Endothelial cell of umbilical vein (primary cell): ENCODE results near the gene MRPS5. TPM values are rescaled to one million over a fixed set of nuclear protein-coding genes. Genes with fewer than 3 reads are reported as not detected.

ENCODE experiments used
- BruUV-seq: library from RNA; stranded (reverse); fragments of 400-500 nt; replicated peaks from 2 replicates; lab custom pipeline; 2021; lab: Mats Ljungman, UMichigan
- CTCF ChIA-PET: fragments of 300-600, 350-600 bp; sonication (Branson Sonifier 250); formaldehyde crosslinking; loops from one replicate; lab custom pipeline; 2021; ENCODE audit warnings: antibody characterized with exemption, inconsistent platforms; lab: Charles Lee
- POLR2A ChIA-PET: fragments of 300-600, 350-600 bp; sonication (Branson Sonifier 250); formaldehyde crosslinking; loops from one replicate; lab custom pipeline; 2021; ENCODE audit warnings: antibody characterized with exemption, inconsistent platforms; lab: Charles Lee
- DNase-seq: peaks from one replicate; pipeline ENCODE4 v3.0.0-alpha.2; 2011; ENCODE audit warnings: low read depth, low spot score
- FAIRE-seq: peaks from 2 replicates; lab custom pipeline; 2011; peaks lifted over from hg19 to GRCh38; lab: Jason Lieb, UNC
- H2AFZ ChIP-seq: 2 replicates; pipeline ENCODE4 v1.6.0; 2012; ENCODE audit warnings: low read depth, low read length, control low read depth, inconsistent platforms
- H3K27ac ChIP-seq: 2 replicates; pipeline ENCODE4 v1.5.1; 2011; ENCODE audit warnings: low read depth, mild to moderate bottlenecking, control low read depth, low read length, moderate library complexity; ENCODE audit not compliant: insufficient read depth
- H3K27me3 ChIP-seq, 2 experiments: 2 replicates each; pipeline versions ENCODE4 v1.6.0 to v1.6.1; 2011; ENCODE audit warnings: low read length in 2 of 2, mixed read lengths in 1 of 2; ENCODE audit not compliant: control insufficient read depth in 2 of 2, insufficient read depth in 2 of 2
- H3K36me3 ChIP-seq, 2 experiments: 2 replicates in 1 of 2; 3 replicates in 1 of 2; pipeline ENCODE4 v1.5.1; 2011; ENCODE audit warnings: low read length in 2 of 2, mild to moderate bottlenecking in 1 of 2, moderate library complexity in 1 of 2; ENCODE audit not compliant: control insufficient read depth in 2 of 2, insufficient read depth in 2 of 2; ENCODE audit errors: extremely low read depth in 1 of 2
- H3K4me1 ChIP-seq: 3 replicates; pipeline ENCODE4 v1.5.1; 2011; ENCODE audit warnings: mild to moderate bottlenecking, low read length; ENCODE audit not compliant: control insufficient read depth, insufficient read depth; ENCODE audit errors: extremely low read depth
- H3K4me2 ChIP-seq: 2 replicates; pipeline ENCODE4 v1.6.1; 2011; ENCODE audit warnings: low read length, control low read depth, mixed read lengths; ENCODE audit not compliant: insufficient read depth
- H3K4me3 ChIP-seq, 3 experiments: fragments of 200-600 bp in 1 of 3; sonication (generic), shearing (Covaris generic) in 1 of 3; replicated peaks in 1 of 3; 2 replicates each; pipeline ENCODE4 v1.5.1; 2011 to 2016; ENCODE audit warnings: control low read depth in 3 of 3, low read length in 3 of 3, mild to moderate bottlenecking in 2 of 3, inconsistent platforms in 1 of 3, low read depth in 1 of 3, moderate library complexity in 1 of 3; ENCODE audit not compliant: insufficient read depth in 1 of 3
- H3K79me2 ChIP-seq: 2 replicates; pipeline ENCODE4 v1.6.0; 2012; ENCODE audit warnings: low read length, inconsistent platforms; ENCODE audit not compliant: control insufficient read depth, insufficient read depth
- H3K9ac ChIP-seq: replicated peaks from 2 replicates; pipeline ENCODE3; 2011; ENCODE audit warnings: low read length, control low read depth; ENCODE audit not compliant: insufficient read depth; ENCODE audit errors: extremely low read depth
- H3K9me1 ChIP-seq: replicated peaks from 3 replicates; pipeline ENCODE4 v1.6.0; 2011; ENCODE audit warnings: mild to moderate bottlenecking, low read length; ENCODE audit not compliant: control insufficient read depth, insufficient read depth; ENCODE audit errors: extremely low read depth
- H3K9me3 ChIP-seq: replicated peaks from 2 replicates; pipeline ENCODE4 v1.5.1; 2012; ENCODE audit warnings: low read length, inconsistent platforms; ENCODE audit not compliant: control insufficient read depth, insufficient read depth
- H4K20me1 ChIP-seq: replicated peaks from 2 replicates; pipeline ENCODE3; 2011; ENCODE audit warnings: mild to moderate bottlenecking, low read length; ENCODE audit not compliant: control insufficient read depth, insufficient read depth; ENCODE audit errors: extremely low read depth
- EZH2 ChIP-seq: IDR thresholded peaks from 2 replicates; pipeline ENCODE4 v1.6.1; 2012; ENCODE audit warnings: borderline replicate concordance, low read depth, mild to moderate bottlenecking, moderate library complexity, low read length, inconsistent platforms; ENCODE audit not compliant: severe bottlenecking
- FOS ChIP-seq: IDR thresholded peaks from 2 replicates; pipeline ENCODE4 v1.6.1; 2011; ENCODE audit warnings: mild to moderate bottlenecking, low read length, moderate library complexity, borderline replicate concordance; ENCODE audit not compliant: insufficient read depth
- GATA2 ChIP-seq: IDR thresholded peaks from 2 replicates; pipeline ENCODE4 v1.7.0; 2011; ENCODE audit warnings: low read depth, mild to moderate bottlenecking, moderate library complexity, mixed read lengths, low read length; ENCODE audit not compliant: insufficient read length, insufficient read depth
- JUN ChIP-seq: IDR thresholded peaks from 2 replicates; pipeline ENCODE4 v1.6.1; 2011; ENCODE audit warnings: borderline replicate concordance, low read depth; ENCODE audit not compliant: insufficient read length, insufficient read depth
- MYC ChIP-seq: IDR thresholded peaks from one replicate; pipeline ENCODE4 v1.6.1; 2011; ENCODE audit warnings: mild to moderate bottlenecking, low read depth, low read length
- POLR2A ChIP-seq: IDR thresholded peaks from 2 replicates; pipeline ENCODE4 v1.6.1; 2012; ENCODE audit warnings: low read depth, mild to moderate bottlenecking, control low read depth, low read length
- POLR2AphosphoS5 ChIP-seq: IDR thresholded peaks from 2 replicates; pipeline ENCODE4 v1.6.1; 2012; ENCODE audit warnings: low read depth, mild to moderate bottlenecking, control low read depth, low read length, moderate library complexity; ENCODE audit not compliant: insufficient read depth
- dilution Hi-C: fragments of 300-500 bp; cut with MboI; formaldehyde crosslinking; loops from one replicate; pipeline ENCODE4 v1.15.0; 2019; ENCODE audit warnings: low sequenced_read_pairs; ENCODE audit not compliant: extremely low pct_ligation_motif_present
- intact Hi-C: fragments of 100-400 bp; cut with micrococcal nuclease; formaldehyde crosslinking; loops from one replicate; pipeline ENCODE4 v1.10.0; 2022
- polyA plus RNA-seq, 4 experiments: library from polyadenylated mRNA; depleted of rRNA in 3 of 4; stranded (reverse) in 3 of 4; unstranded in 1 of 4; fragments of >200 nt; gene quantifications; 2 replicates each; pipeline versions ENCODE4 v1.2.1 to v1.2.3, GENCODE V29; 2011 to 2012; ENCODE audit warnings: missing spikeins in 1 of 4
- total RNA-seq: library from RNA; stranded (reverse); gene quantifications from 2 replicates; pipeline ENCODE4 v1.2.3, GENCODE V29; 2021
- TF ChIP-seq, protein P1 (sequence below): IDR thresholded peaks from 2 replicates; pipeline ENCODE4 v1.6.1; 2011; ENCODE audit not compliant: insufficient read depth, insufficient read length
- TF ChIP-seq, protein P2 (sequence below), 2 donors: IDR thresholded peaks; 1 replicate in 1 of 2; 2 replicates in 1 of 2; pipeline ENCODE4 v1.5.1; 2011; ENCODE audit warnings: low read length in 2 of 2, mild to moderate bottlenecking in 2 of 2, moderate library complexity in 2 of 2, control low read depth in 1 of 2, inconsistent platforms in 1 of 2, low read depth in 1 of 2; ENCODE audit not compliant: insufficient read depth in 1 of 2; ENCODE audit errors: extremely low read depth in 1 of 2

MRPS5 gene
- total and polyA plus RNA-seq, 2 donors (not counting 3 experiments of a cell fraction or from before 2014, with no cell fraction given), result 50.5 to 62.8 TPM

DNA sequence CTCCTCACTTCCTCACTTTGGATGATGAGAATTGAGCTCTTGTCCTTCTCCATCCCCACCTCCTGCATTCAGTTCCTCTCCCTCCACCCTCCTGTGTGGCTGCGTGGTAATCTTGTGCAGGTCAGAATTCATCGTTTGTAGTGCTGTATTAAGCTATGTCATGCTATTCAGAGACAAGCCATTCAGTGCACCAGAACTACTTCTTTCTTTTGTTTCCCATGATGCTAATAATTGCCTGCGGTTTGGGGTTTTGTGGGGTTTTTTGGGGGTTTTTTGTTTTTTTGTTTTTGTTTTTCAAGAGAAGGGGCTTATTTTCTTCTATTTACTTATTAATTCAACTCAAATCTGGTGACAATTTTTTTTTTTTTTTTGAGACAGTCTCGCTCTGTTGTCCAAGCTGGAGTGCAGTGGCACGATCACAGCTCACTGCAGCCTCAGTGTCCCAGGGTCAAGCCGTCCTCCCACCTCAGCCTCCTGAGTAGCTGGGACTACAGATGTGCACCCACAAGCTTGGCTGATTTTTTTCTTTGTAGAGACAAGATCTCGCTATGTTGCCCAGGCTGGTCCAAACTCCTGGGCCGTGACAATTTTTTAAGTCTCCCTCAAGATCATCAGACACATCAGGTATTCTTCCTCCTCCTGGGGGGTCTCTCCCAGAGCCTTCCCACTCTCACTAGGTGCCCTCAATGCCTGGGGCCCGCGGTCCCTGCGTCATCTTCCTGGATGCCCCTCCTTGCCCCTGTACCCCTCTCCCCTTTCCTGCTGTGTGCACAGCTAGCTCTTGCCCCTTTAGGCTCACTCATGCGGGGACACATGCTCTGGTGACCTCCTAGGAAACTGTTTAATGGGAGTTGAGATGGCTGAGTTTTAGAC, 58.3 kb downstream of the MRPS5 start:
- Histone ChIP-seq H3K4me2 (no peak overlapping the region), H3K79me2 (no peaks in the 10 kb centered on the region), H3K9me3 (no peaks in the 10 kb centered on the region), H3K9me1 (no peaks in the 10 kb centered on the region), H3K27ac (no peak overlapping the region), H3K27me3 (no peaks in the 10 kb centered on the region), H3K4me1 (no peaks in the 10 kb centered on the region), H3K9ac (no peak overlapping the region), H4K20me1 (no peaks in the 10 kb centered on the region), H3K36me3 (no peaks in the 10 kb centered on the region), H2AFZ (no peak overlapping the region), H3K4me3 (no peak overlapping the region)
- DNase-seq (no peak), FAIRE-seq (no peak)
- dilution Hi-C loops (no loop called here), intact Hi-C loops (no loop called here)
- ChIA-PET CTCF (interaction anchor here (1.1 to 3.6 kb wide), 3 partner anchors 13 to 19 kb away, joined by 3 to 19 read pairs (median 13); no protein-coding TSS in a partner anchor), POLR2A (no interaction called here)
- TF ChIP-seq POLR2A (no peak), FOS (no peak), GATA2 (no peak)
- BruUV-seq, result no TSS peak

DNA sequence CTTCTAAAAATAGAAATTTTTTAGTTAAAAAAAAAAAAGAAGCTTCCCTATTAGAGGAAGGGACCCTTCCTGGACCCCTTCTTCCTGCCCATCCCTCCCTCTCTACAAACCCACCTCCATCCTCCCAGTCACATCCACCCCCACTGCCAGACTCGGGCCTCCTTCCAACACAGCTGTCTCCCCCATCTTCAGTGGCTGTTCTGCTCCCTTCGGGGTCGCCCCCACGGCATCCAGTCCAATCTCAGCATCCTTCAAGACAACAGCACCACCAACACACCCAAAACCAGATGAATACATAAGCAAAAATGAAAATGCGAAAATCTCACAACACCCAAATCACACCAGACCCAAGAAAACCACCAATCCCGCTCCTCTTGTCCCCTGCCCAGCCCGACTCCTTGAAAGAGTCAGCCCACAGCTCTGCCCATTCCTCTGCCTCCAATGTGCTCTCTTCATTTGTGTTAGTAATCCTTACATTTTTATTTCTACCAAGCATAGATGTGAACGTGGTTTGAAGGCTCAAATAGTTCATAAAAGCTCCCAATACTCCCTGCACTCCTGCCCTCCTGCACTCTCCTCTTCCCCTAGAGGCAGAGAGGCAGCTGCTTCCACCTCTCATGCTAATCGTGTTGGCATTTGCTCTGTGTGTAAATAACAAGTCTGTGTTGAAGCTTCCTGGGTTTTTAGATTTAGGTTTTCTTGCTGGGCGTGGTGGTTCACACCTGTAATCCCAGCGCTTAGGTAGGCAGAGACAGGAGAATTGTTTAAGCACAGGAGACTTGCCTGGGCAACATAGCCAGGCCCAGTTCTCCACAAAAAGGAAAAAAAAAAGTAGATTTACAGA, 59.1 kb downstream of the MRPS5 start:
- no peak for TF ChIP-seq POLR2AphosphoS5
- TF ChIP-seq MYC, result no peak
- TF ChIP-seq POLR2A, result no peak
- TF ChIP-seq FOS, result no peak
- TF ChIP-seq EZH2, result no peak
- TF ChIP-seq, protein P1, sequence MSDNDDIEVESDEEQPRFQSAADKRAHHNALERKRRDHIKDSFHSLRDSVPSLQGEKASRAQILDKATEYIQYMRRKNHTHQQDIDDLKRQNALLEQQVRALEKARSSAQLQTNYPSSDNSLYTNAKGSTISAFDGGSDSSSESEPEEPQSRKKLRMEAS, result no peak
- no peak for TF ChIP-seq GATA2
- TF ChIP-seq, protein P2, sequence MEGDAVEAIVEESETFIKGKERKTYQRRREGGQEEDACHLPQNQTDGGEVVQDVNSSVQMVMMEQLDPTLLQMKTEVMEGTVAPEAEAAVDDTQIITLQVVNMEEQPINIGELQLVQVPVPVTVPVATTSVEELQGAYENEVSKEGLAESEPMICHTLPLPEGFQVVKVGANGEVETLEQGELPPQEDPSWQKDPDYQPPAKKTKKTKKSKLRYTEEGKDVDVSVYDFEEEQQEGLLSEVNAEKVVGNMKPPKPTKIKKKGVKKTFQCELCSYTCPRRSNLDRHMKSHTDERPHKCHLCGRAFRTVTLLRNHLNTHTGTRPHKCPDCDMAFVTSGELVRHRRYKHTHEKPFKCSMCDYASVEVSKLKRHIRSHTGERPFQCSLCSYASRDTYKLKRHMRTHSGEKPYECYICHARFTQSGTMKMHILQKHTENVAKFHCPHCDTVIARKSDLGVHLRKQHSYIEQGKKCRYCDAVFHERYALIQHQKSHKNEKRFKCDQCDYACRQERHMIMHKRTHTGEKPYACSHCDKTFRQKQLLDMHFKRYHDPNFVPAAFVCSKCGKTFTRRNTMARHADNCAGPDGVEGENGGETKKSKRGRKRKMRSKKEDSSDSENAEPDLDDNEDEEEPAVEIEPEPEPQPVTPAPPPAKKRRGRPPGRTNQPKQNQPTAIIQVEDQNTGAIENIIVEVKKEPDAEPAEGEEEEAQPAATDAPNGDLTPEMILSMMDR (IDR thresholded peaks at IDR 0.05; ENCODE audit: extremely low read depth in 1 of 2, insufficient read depth in 1 of 2, low read depth in 1 of 2, low read length in 2 of 2), result no peak
- no peak for TF ChIP-seq JUN
- H3K27me3 ChIP-seq, result no peaks in the 10 kb centered on the region
- H3K9me3 ChIP-seq, result no peaks in the 10 kb centered on the region
- H3K9me1 ChIP-seq, result no peaks in the 10 kb centered on the region
- no peaks in the 10 kb centered on the region for H4K20me1 ChIP-seq
- ChIA-PET POLR2A (no interaction called here), CTCF (interaction anchor here (0.7 to 3.6 kb wide), 3 partner anchors 14 to 17 kb away, joined by 3 to 19 read pairs (median 13); no protein-coding TSS in a partner anchor)
- dilution Hi-C loops, result no loop called here
- no peak overlapping the region for H3K9ac ChIP-seq
- H3K27ac ChIP-seq, result no peak overlapping the region
- H3K79me2 ChIP-seq, result no peaks in the 10 kb centered on the region
- intact Hi-C loops, result no loop called here
- no peak overlapping the region for H2AFZ ChIP-seq
- no peak overlapping the region for H3K4me2 ChIP-seq
- H3K4me3 ChIP-seq, result no peak overlapping the region
- FAIRE-seq (no peak), DNase-seq (no peak)
- no peaks in the 10 kb centered on the region for H3K36me3 ChIP-seq
- no TSS peak for BruUV-seq
- no peaks in the 10 kb centered on the region for H3K4me1 ChIP-seq
